Measurements from ENCODE around the gene ATP1A1. TPM values are rescaled to one million over a fixed set of nuclear protein-coding genes. Genes with fewer than 3 reads are reported as not detected.

Gene ATP1A1
- total RNA-seq, 2 donors from 2014 or later = 208 to 285 TPM

DNA sequence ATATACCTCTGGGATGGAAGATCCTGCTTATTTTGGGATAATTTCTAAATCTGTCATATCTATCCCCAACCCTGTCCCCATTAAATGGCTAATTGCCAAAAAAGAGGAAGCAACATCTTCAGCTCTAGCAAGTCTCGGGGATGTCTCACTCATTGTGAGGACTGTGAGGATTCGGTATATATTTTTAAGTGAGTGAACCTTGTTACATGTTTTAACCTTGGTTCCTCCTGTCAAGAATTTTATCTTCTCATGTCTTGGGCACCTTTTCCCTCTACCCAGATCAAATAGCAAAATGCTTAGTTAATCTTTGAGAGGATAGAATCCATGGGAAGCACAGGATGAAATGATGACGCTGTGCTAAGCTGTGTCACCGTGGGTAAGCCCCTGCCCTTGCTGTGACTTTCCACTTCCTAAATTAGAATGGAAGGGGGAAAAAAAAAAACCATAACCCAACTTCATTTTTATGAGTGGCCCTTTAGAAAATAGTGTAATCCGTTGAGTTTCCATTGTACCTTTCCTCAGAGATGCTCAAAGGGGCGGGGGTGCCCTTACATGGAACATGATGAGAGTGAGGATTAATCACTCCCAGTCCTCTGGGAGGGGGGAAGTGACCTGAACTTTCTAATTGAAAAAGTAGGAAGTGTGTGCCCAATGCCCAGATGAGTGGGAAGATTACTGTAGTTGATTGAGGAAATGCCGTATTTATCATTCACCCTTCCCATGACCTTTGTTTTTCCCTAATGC, 7.6 kb downstream of the ATP1A1 start:
- Mint-ChIP-seq H3K27me3 (no peaks in the 10 kb centered on the region), H3K27ac (peak overlapping the region in 1 of 2 donors; percentile 54), H3K4me1 (ENCODE audit: low read depth in 2 of 2) (peaks cover 61 to 62% of the 10 kb centered on the region in 2 donors), H3K36me3 (no peaks in the 10 kb centered on the region), H3K9me3 (no peaks in the 10 kb centered on the region), H3K4me3 (peak overlapping the region; percentile 24)
- ATAC-seq (no peak), DNase-seq (ENCODE audit: low spot score) (no peak)

DNA sequence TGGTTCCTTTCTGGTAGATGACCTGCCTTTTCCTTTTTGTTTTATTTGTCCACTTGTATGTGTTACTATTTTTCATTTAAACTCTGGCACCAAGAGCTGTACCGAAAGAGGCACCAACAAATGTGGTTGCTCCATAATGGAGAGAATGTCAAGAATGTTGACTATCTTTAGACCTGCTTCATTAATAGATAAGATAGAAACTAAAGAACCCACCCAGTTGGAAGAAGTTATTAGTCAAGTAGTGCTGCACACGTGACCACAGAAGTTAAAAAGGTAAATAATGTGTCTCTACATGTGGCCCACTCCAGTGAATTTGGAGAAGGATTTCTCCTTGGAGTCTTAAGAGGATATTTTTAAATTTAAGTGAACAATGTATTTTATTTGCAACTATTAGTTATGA, 9.3 kb downstream of the ATP1A1 start:
- H3K4me3 Mint-ChIP-seq = no peak overlapping the region
- no peaks in the 10 kb centered on the region for H3K27me3 Mint-ChIP-seq
- H3K4me1 Mint-ChIP-seq (ENCODE audit: low read depth in 2 of 2) = peaks cover 47 to 49% of the 10 kb centered on the region in 2 donors

DNA sequence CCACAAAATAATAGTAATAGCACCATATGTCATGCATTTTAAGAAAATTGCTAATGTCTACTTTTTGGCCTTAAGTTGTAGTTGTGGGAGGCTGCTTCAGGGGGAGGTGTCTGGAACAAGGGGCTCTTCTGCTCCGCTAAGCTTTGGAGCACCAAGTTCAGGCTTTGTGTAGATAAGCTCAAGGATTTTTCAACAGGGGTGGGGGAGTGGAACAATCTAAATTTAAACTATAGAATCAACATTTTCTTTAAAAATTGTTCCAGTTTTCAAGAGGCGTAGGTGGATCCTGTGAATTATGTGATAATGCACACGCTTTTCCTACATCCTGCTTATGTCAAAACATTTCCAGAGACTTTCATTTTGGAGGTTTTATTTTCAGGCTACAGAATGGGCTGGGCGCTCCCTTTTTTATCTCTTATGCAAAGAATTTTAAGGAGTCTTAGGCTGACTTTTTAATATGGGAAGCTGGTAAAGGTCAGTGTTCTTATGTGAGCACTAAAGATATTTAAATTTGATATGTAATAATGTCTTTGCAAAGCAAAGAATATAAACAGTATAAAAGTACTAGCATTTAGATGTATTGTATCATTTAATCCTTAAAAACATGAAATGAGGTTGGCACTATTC, 9.9 kb downstream of the ATP1A1 start:
- ATAC-seq (no peak), DNase-seq (ENCODE audit: low spot score) (no peak)
- H3K27ac Mint-ChIP-seq = peak overlapping the region in 1 of 2 donors; percentile 59
- no peaks in the 10 kb centered on the region for H3K27me3 Mint-ChIP-seq
- H3K9me3 Mint-ChIP-seq = no peaks in the 10 kb centered on the region
- peaks cover 44 to 46% of the 10 kb centered on the region in 2 donors for H3K4me1 Mint-ChIP-seq (ENCODE audit: low read depth in 2 of 2)
- H3K36me3 Mint-ChIP-seq = peaks cover 11% of the 10 kb centered on the region
- no peak overlapping the region for H3K4me3 Mint-ChIP-seq

More for the DNA sequence above, 9.3 kb downstream of the ATP1A1 start:
- Mint-ChIP-seq H3K27ac (no peak overlapping the region), H3K36me3 (peaks cover 4% of the 10 kb centered on the region), H3K9me3 (no peaks in the 10 kb centered on the region)
- no peak for DNase-seq (ENCODE audit: low spot score)
- ATAC-seq = no peak

DNA sequence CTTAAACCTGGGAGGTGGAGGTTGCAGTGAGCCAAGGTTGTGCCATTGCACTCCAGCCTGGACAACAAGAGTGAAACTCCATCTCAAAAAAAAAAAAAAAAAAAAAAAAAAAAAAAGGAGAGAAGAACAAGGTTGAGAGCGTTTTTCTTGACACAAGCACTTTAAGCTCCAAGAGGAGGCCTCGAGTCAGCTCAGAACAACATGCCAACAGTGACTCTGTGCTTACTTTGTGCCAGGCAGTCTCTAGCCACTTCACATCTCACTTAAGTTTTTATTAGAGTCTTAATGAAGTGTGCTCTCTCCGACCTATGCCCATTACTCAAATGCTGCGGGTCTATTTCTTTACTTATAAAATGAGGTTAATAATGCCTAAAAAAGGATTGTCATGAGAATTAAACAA, 13.0 kb downstream of the ATP1A1 start:
- Mint-ChIP-seq H3K4me3 (no peak overlapping the region), H3K4me1 (ENCODE audit: low read depth in 2 of 2) (peaks cover 31 to 50% of the 10 kb centered on the region in 2 donors), H3K9me3 (no peaks in the 10 kb centered on the region), H3K27ac (no peak overlapping the region), H3K27me3 (no peaks in the 10 kb centered on the region), H3K36me3 (peaks cover 32% of the 10 kb centered on the region)
- no peak for DNase-seq (ENCODE audit: low spot score)
- ATAC-seq = no peak

DNA sequence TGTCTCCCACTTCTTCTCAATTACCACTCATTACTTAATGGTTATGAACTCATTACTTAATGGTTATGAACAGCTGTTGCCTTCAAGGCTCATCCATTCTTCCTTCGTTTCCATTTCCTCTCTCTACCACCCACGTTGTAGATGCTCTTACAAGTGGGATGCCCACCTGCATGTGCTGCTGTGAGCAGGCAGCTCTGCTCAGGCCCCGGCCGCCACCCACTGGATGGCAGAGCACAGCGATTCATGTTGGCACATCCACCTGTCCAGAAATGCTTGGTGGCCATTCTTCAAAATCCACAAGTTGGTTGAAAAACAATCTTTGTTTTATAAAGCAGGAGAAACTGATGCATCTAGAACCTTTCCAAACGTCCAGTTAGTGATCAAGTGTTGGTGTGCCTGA, 14.5 kb downstream of the ATP1A1 start:
- ATAC-seq (no peak), DNase-seq (ENCODE audit: low spot score) (no peak)
- Mint-ChIP-seq H3K9me3 (no peaks in the 10 kb centered on the region), H3K36me3 (peaks cover 38% of the 10 kb centered on the region), H3K27ac (no peak overlapping the region), H3K4me3 (no peak overlapping the region), H3K27me3 (no peaks in the 10 kb centered on the region), H3K4me1 (ENCODE audit: low read depth in 2 of 2) (peaks cover 29 to 51% of the 10 kb centered on the region in 2 donors)

DNA sequence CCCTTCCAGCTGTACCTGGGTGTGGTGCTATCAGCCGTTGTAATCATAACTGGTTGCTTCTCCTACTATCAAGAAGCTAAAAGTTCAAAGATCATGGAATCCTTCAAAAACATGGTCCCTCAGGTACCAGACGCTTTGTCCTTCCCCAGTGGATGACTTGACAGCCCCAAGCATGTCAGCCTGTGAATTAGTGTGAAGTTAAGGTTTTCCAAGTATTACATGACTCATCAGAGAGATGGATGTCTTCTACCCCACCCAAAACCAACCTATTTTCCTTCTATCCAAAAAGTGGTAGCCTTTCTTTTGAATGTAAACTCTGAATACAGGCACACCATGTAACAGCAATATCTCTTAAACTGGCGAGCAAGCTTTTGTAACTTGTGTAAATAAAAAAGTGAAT, 15.1 kb downstream of the ATP1A1 start:
- ATAC-seq = no peak
- no peak for DNase-seq (ENCODE audit: low spot score)
- Mint-ChIP-seq H3K4me3 (no peak overlapping the region), H3K9me3 (no peaks in the 10 kb centered on the region), H3K27ac (peak overlapping the region in 1 of 2 donors; percentile 20), H3K27me3 (no peaks in the 10 kb centered on the region), H3K36me3 (peaks cover 43% of the 10 kb centered on the region), H3K4me1 (ENCODE audit: low read depth in 2 of 2) (peaks cover 27 to 51% of the 10 kb centered on the region in 2 donors)

DNA sequence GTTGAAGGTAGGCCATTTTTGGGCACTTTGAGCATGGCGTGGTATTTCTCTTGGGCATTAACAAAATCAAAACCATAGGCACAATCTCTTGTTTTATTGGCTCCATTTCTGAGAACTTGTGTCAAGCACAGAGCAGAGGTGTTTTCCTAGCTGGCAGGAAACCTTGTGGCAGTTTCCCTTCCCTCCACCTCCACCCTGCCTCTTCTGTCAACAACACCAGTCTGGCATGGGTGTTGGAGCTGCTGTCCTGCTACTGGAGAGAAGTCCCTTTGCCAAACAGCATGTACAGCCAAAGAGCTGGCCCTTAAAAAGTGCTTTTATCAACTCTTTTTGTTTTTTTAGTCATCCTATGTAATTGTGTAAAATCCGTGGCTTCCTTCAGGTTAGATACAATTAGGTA, 16.0 kb downstream of the ATP1A1 start:
- Mint-ChIP-seq H3K4me1 (ENCODE audit: low read depth in 2 of 2) (peaks cover 23 to 51% of the 10 kb centered on the region in 2 donors), H3K9me3 (no peaks in the 10 kb centered on the region), H3K27ac (no peak overlapping the region), H3K4me3 (no peak overlapping the region), H3K36me3 (peaks cover 44% of the 10 kb centered on the region), H3K27me3 (no peaks in the 10 kb centered on the region)
- ATAC-seq (no peak), DNase-seq (ENCODE audit: low spot score) (no peak)

DNA sequence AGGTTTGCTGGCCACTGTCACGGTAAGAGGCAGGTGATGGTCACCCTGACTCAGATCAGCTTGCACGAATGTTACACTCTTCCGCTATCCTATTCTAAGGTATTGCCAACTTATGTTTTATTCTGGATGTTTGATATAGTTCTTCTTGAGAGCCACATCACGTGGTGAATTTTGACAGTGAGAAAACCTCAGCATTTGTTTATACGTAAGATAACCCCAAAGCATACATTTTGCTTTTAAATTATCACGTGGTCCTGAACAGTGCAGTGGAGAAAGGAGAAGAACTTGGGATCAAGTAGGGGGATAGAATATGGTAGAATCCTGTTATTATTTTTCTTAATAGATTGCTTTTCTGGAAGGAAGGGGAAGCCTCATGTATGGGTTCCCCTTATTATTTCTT, 16.6 kb downstream of the ATP1A1 start:
- H3K4me3 Mint-ChIP-seq = peak overlapping the region; percentile 8
- no peaks in the 10 kb centered on the region for H3K27me3 Mint-ChIP-seq
- H3K9me3 Mint-ChIP-seq = no peaks in the 10 kb centered on the region
- H3K4me1 Mint-ChIP-seq (ENCODE audit: low read depth in 2 of 2) = peaks cover 23 to 51% of the 10 kb centered on the region in 2 donors
- DNase-seq (ENCODE audit: low spot score) = no peak
- peak overlapping the region; percentile 28 to 53 for H3K27ac Mint-ChIP-seq
- H3K36me3 Mint-ChIP-seq = peaks cover 51% of the 10 kb centered on the region
- ATAC-seq = no peak

DNA sequence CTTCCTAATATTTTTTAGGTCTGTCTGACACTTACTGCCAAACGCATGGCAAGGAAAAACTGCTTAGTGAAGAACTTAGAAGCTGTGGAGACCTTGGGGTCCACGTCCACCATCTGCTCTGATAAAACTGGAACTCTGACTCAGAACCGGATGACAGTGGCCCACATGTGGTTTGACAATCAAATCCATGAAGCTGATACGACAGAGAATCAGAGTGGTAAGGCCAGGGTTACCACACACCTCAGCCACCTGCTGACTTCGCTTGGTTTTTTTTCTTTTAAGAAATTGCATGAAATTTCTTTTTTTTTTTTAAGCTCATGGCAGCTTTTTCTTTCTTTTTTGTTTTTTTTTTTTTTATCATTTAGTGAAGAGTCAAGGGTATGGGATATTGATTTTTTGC, 17.2 kb downstream of the ATP1A1 start:
- Mint-ChIP-seq H3K4me3 (peak overlapping the region; percentile 8), H3K27me3 (no peaks in the 10 kb centered on the region), H3K36me3 (peaks cover 54% of the 10 kb centered on the region), H3K4me1 (ENCODE audit: low read depth in 2 of 2) (peaks cover 23 to 51% of the 10 kb centered on the region in 2 donors), H3K27ac (peak overlapping the region; percentile 40 to 53), H3K9me3 (no peaks in the 10 kb centered on the region)
- DNase-seq (ENCODE audit: low spot score) (no peak), ATAC-seq (peak; percentile 84 to 96)

DNA sequence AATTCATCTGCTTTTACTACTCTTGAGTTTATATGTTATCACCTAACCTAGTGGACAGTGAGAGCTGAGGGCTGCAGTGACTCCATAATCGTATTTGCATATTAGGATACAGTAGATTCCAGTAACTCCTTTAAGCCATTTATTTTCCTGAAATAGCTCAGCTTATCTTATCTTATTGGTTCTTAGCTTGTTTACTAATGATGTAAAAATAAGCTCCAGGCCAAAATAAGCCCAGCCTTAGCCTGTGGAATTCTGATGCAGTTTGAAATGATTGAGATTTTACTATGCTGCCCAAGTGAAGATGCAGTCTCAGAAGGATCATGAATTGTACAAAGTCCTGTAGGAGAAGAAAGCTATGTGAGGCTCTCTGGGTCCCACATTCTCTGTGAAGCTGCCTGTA, 18.1 kb downstream of the ATP1A1 start:
- H3K4me1 Mint-ChIP-seq (ENCODE audit: low read depth in 2 of 2) = peaks cover 23 to 51% of the 10 kb centered on the region in 2 donors
- peaks cover 59% of the 10 kb centered on the region for H3K36me3 Mint-ChIP-seq
- DNase-seq (ENCODE audit: low spot score) = no peak
- no peaks in the 10 kb centered on the region for H3K9me3 Mint-ChIP-seq
- H3K27ac Mint-ChIP-seq = peak overlapping the region in 1 of 2 donors; percentile 40
- H3K27me3 Mint-ChIP-seq = no peaks in the 10 kb centered on the region
- H3K4me3 Mint-ChIP-seq = no peak overlapping the region
- no peak for ATAC-seq

DNA sequence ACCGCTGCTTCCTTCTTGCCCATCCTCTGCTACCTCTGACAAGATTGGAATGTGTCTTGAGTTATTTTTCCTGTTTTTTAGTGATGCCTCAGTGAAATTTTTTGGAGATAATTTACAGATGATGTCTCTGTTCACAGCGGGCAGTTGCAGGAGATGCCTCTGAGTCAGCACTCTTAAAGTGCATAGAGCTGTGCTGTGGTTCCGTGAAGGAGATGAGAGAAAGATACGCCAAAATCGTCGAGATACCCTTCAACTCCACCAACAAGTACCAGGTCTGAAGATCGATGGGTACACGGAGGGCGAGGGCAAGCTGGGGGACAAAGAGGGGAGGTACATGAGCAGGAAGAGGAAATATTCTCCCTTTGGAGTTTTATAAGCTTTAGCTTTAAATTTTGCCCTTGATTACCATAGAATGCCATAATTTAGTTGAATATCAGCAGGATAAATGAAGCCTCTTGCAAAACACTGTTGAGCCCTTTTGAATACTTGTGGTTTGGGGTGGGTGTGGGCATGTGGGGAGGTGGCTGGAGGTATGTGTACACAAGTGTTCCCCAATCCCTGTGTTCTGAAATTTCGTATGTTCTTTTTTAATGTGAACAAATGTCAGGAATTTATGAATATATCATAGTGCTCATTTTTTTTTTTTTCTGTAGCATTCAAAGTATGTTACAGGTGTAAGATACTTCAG, 19.8 kb downstream of the ATP1A1 start:
- H3K36me3 Mint-ChIP-seq = peaks cover 60% of the 10 kb centered on the region
- no peaks in the 10 kb centered on the region for H3K27me3 Mint-ChIP-seq
- ATAC-seq (no peak), DNase-seq (ENCODE audit: low spot score) (no peak)
- no peak overlapping the region for H3K27ac Mint-ChIP-seq
- no peaks in the 10 kb centered on the region for H3K9me3 Mint-ChIP-seq
- H3K4me1 Mint-ChIP-seq (ENCODE audit: low read depth in 2 of 2) = peaks cover 21 to 46% of the 10 kb centered on the region in 2 donors
- H3K4me3 Mint-ChIP-seq = no peak overlapping the region

DNA sequence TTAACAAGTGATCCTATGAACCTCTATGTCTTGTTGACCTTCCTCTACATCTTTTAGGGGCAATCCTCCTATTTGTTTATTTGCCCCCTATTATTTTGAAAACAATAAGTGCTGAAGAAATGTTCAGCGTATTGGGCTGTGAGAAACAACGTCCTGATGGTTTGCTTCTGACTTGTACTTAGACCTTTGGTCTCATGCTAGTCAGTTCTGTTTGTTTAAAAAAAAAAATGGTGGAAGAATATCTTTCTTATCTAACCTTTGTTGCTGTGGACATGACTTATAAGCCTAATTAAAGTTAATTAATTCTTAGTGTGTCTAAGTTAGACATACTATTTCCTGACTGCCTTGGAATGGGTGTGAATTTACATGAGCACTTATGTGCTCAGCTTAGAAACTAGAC, 20.7 kb downstream of the ATP1A1 start:
- DNase-seq (ENCODE audit: low spot score) = no peak
- Mint-ChIP-seq H3K4me3 (no peak overlapping the region), H3K27me3 (no peaks in the 10 kb centered on the region), H3K9me3 (no peaks in the 10 kb centered on the region), H3K27ac (no peak overlapping the region), H3K36me3 (peaks cover 61% of the 10 kb centered on the region), H3K4me1 (ENCODE audit: low read depth in 2 of 2) (peaks cover 21 to 37% of the 10 kb centered on the region in 2 donors)
- no peak for ATAC-seq

DNA sequence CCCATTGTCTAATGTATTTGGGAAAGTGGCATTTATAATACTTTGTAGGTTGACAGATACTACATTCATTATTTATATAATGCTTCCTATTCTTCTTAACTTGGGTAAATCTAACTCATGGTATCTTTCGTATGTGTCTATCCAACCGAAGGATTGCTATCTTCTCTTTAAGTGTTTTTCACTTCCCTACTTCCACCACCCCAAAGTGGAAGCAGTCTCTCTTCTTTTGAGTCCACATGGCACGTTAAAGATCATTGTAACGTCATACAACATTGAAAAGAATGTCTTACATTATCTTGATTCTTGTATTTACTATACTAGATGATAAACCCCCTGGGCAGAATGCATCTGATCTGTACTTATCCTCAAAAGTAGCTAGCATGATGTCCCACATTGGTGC, 21.2 kb downstream of the ATP1A1 start:
- no peak for DNase-seq (ENCODE audit: low spot score)
- Mint-ChIP-seq H3K4me3 (no peak overlapping the region), H3K36me3 (peaks cover 64% of the 10 kb centered on the region), H3K9me3 (no peaks in the 10 kb centered on the region), H3K4me1 (ENCODE audit: low read depth in 2 of 2) (peaks cover 20 to 32% of the 10 kb centered on the region in 2 donors), H3K27me3 (no peaks in the 10 kb centered on the region), H3K27ac (no peak overlapping the region)
- no peak for ATAC-seq

DNA sequence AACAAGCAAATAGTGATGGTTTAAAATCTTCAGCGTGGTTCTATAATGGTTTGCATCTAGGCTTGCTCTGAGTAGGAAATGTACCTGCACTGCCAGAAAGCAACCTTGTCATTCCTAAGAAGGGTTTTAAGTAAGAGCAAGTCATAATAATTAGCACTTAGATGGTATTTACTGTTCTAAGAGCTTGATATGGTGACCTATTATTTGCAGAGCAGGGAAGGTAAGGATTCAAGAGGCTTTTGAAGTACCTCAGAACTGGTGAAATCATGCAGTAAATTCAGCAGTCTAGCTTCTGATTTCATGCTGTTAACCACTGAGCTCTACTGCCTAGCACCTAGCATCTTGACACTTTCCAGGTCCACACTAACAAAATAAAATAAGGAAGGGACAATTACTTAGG, 23.7 kb downstream of the ATP1A1 start:
- no peaks in the 10 kb centered on the region for H3K27me3 Mint-ChIP-seq
- no peaks in the 10 kb centered on the region for H3K9me3 Mint-ChIP-seq
- no peak overlapping the region for H3K4me3 Mint-ChIP-seq
- ATAC-seq (no peak), DNase-seq (ENCODE audit: low spot score) (no peak)
- peaks cover 61% of the 10 kb centered on the region for H3K36me3 Mint-ChIP-seq
- H3K4me1 Mint-ChIP-seq (ENCODE audit: low read depth in 2 of 2) = peaks cover 9 to 14% of the 10 kb centered on the region in 2 donors
- H3K27ac Mint-ChIP-seq = no peak overlapping the region
